NT2/D1 (cell line): Measurements from ENCODE around the gene TP53BP2.

Experiments
- SUZ12 ChIP-seq: IDR thresholded peaks from 2 replicates; pipeline ENCODE4 v1.6.1; 2011; ENCODE audit not compliant: insufficient read length, insufficient read depth; ENCODE audit errors: extremely low read depth
- YY1 ChIP-seq: IDR thresholded peaks from 2 replicates; pipeline ENCODE4 v1.6.1; 2011; ENCODE audit not compliant: insufficient read length, insufficient read depth
- ZNF274 ChIP-seq: IDR thresholded peaks from 2 replicates; pipeline ENCODE4 v1.6.1; 2011; ENCODE audit warnings: mild to moderate bottlenecking, low read depth, low read length

DNA sequence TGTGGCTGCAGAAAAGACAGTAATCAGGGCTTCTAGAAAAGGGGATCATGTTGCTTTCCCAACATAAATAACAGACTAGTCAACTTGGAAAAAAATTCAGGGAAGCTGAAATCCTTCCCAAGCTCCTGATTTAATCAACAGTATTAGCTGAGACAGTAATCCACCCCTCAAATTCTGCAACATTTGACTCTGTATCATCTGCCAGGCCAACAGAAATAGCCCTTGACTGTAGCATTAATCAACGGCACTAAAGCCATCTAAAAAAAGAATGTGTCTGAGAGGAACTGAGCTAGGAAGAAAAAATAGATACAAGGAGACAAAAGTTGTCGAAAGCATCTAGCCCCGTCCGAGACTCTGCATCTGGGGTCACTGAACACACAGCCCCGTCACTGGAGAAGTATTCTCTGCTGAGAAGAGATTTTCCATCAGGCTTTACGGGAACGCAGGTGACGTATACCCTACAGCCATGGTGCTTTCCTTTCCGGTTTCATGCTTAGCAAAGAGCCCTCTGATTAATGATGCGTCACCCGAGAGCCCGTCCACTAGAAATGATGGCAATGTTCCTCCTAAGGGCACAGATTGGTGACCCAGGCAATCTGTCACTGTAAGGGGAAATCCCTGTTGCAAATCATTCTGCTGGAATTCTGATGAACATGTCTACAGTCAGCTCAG lies 42.1 kb upstream of the TP53BP2 start:
- TF ChIP-seq ZNF274 (no peak), SUZ12 (no peak), YY1 (no peak)
